KBM-7 (cell line): ENCODE data around the gene ANKRA2.

ENCODE experiments used
- DNase-seq: peaks from one replicate; pipeline ENCODE4 v3.0.0-alpha.2; 2015
- in situ Hi-C: fragments of 300-500 bp; cut with MboI; formaldehyde crosslinking; loops from 2 replicates; pipeline ENCODE4 v1.14.3; 2020; ENCODE audit warnings: low sequenced_read_pairs, low pct_unique_long_range_greater_than_20kb, mixed read lengths

ANKRA2 gene

DNA sequence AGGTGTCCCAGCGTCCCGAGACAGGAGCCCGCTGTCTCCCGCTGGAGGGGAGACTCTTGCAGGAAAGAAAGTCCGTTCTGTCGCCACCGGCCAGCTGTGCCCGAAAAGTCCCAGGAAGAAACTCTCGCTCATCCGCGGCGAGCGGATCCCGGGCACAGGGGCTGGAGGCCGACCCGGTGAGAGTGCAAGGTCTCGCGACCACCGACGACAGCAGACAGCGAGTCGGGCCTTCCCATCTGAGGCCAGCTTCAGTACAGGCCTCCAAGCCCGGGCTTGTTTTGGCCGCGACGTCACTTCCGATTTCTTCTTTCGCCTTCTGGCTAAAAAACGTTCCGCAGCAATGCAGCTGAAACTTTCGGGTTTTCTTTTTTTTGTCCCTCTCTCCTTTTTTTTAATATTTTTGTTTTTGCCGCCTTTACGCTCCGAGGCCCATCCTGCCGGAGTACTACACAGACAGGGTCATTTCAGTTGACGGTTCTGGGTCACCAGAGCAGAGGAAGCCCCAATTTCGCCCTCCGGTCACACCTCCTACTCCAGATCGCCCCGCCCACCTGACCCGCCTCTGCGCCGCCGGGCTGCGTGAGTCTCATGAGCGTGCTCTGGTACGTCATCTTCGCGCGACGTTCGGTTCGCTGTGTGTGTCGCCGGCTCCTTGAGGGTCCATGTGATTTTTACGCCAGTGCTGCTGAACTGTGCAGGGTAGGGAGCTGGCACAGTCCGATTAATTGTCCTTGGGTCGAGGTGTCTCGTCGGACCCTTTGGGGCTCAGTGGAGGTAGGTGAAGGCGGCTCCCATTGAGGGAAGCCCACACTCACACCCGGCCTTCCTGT is at the start of gene ANKRA2, which contains the start of gene UTP15:
ANKRA2 (minus strand) TSS at position 501 of the 830 bp plus-strand sequence. CDS start 2,758 bp downstream, outside the sequence.
UTP15 (plus strand) TSS at position 605 of the 830 bp plus-strand sequence. CDS start 1,602 bp downstream, outside the sequence.
- peak; percentile 97 for DNase-seq
- in situ Hi-C loops: no loop called here

DNA sequence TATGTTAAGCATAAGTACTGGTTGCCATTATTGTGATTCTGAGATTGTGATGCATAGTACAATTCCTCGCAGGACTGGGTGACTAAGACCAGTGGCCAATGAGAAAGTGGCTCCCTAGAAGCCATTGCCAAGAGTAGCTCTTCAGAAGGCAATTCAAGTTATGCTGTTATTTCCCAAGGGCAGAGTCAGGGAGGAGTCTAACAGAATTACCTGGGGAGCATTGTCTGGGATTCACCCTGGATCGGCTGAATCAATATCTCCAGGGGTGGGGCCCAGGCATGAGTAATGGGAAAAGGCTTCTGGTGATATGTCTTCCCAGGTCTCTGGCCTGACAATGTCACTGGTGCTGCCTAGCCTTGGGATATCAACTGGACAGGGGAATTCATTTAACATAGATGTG is 49.6 kb upstream of the ANKRA2 start:
- no peak for DNase-seq
- in situ Hi-C loops: no loop called here

DNA sequence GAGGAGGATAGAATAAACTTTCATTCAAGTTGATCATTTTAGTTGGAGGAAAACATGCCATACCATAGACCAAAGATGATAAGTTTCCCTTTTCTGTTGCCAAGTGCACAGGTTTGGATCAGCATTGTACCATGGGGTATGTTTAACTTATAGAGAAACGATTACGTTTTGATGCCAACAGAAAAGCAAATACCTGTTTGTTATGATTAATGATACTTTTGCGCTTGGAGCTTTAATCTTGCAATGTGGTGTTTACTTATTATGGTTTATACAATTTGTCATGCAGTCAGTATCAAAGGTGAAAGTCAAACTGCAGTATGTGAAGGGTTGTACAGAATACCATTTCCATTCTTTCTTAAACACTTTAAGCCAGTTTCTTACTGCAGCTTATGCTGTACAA is 47.4 kb upstream of the ANKRA2 start:
- no peak for DNase-seq
- in situ Hi-C loops: no loop called here

GRCh38 chr5:73607228-73607627 is 41.8 kb upstream of the ANKRA2 start:
- DNase-seq: no peak
- in situ Hi-C loops: no loop called here

GRCh38 chr5:73606206-73606753 is 40.8 kb upstream of the ANKRA2 start:
- in situ Hi-C loops: no loop called here
- no peak for DNase-seq

GRCh38 chr5:73605223-73606087 is 40.0 kb upstream of the ANKRA2 start:
- in situ Hi-C loops: no loop called here
- no peak for DNase-seq

DNA sequence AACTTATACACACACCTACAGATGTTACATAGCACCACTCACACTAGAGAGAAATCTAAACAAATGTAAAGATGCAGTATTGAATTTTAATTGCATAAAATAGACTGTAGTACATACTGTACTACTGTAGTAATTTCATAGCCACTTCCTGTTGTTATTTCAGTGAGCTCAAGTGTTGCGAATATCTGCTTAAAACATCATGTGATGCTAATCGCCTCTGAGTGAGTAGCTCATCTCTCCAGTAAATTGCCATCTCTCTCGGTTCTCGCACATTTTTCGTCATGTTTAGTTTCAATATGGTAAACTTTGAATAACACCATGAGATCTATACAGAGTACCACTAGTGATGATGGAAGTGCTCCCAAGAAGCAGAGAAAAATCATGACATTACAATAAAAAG is 38.6 kb upstream of the ANKRA2 start:
- in situ Hi-C loops: no loop called here
- DNase-seq: no peak

GRCh38 chr5:73599380-73599779 is 33.9 kb upstream of the ANKRA2 start:
- in situ Hi-C loops: loop anchor here (25.0 kb wide), 1 partner anchor 188 kb away; no protein-coding TSS in a partner anchor

DNA sequence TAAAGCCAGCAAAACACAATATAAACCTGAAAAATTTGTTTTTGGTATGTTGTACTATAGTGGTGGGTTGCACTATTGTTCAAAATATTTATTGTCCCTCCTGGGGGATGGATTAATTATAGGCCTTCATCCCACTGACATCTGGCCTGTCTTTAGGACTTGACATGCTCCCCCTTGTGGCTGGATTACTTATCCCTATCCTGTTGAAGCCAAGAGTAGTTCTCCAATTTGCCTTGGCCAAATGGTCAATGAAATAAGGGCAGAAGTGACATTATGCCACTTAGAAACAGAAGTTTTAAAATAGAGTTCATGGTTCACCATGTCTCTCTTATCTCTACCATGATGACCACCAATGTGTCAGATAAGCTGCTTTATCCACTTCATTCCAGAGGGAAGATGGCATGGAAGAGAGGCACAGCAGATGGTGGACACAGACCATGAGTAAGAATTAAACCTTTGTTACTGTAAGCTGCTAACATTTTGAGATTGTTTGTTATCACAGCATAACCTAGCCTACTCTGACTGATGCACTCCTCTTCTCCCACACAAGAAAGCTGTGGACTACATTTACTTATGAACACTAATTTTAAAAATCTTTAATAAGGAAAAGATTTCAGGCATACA is 31.4 kb upstream of the ANKRA2 start:
- in situ Hi-C loops: loop anchor here (25.0 kb wide), 1 partner anchor 190 kb away; no protein-coding TSS in a partner anchor
- peak; percentile 40 for DNase-seq

More at GRCh38 chr5:73599380-73599779, 33.9 kb upstream of the ANKRA2 start:
- DNase-seq: no peak

GRCh38 chr5:73592551-73592950 is 27.1 kb upstream of the ANKRA2 start:
- DNase-seq: no peak
- in situ Hi-C loops: loop anchor here (25.0 kb wide), 1 partner anchor 195 kb away; no protein-coding TSS in a partner anchor

DNA sequence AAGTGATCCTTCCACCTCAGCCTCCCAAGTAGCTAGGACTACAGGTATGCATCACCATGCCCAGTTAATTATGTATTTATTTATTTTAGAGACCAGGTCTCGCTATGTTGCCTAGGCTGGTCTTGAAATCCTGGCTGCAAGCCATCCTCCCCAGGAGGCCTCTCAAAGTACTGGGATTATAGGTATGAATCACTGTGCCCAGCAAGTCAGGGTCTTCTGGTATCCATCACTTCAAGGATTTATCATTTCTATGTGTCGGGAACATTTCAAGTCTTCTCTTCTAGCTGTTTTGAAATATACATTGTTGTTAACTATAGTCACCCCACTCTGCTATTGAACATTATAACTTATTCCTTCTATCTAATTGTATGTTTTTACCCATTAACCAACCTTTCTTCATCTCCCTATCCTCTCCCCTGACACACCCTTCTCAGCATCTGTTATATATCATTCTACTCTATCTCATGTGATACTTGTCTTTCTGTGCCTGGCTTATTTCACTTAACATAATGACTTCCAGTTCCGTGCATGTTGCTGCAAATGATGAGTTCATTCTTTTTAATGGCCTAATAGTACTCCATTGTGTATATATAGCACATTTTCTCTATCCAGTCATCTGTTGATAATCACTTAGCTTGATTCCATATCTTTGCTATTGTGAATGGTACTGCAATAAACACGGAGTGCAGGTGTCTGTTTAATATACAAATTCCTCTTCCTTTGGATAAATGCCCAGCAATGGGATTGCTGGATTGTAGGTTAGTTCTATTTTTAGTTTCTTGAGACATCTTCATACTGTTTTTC is 26.5 kb upstream of the ANKRA2 start:
- in situ Hi-C loops: loop anchor here (25.0 kb wide), 1 partner anchor 195 kb away; no protein-coding TSS in a partner anchor

DNA sequence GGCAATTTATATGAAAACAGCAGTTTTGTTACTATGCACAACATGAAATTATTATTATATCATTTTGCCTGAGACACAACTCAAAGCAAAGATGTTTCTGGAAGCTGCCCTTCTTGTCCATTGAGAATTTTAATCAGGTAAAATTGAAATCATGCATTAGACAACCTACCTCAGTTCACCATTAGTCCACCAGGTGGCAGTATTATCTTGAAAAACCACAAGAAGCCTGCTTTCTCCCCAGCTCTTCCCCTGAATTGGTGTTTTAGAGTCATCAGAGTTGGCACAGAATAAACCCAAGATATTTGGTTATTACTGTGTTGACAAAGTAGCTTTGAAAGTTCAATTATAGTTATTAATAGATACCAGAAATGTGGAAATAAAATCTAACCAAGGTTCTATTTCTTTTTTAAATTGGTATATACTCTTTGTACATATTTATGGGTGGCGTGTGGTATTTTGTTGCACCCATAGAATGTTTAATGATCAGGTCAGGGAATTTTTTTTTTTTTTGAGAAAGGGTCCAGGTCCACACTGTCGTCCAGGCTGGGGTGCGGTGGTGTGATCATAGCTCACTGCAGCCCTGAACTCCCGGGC is 25.8 kb upstream of the ANKRA2 start:
- in situ Hi-C loops: loop anchor here (25.0 kb wide), 1 partner anchor 196 kb away; no protein-coding TSS in a partner anchor
- DNase-seq: peak; percentile 88

More for the DNA sequence above, 26.5 kb upstream of the ANKRA2 start:
- no peak for DNase-seq

- DNase-seq: no peak
- in situ Hi-C loops: loop anchor here (25.0 kb wide), 1 partner anchor 199 kb away; no protein-coding TSS in a partner anchor
Measured at GRCh38 chr5:73587923-73588322, 22.5 kb upstream of the ANKRA2 start.

- no peak for DNase-seq
- in situ Hi-C loops: loop anchor here (25.0 kb wide), 1 partner anchor 205 kb away; no protein-coding TSS in a partner anchor
Measured at GRCh38 chr5:73582285-73583145, 17.1 kb upstream of the ANKRA2 start.

DNA sequence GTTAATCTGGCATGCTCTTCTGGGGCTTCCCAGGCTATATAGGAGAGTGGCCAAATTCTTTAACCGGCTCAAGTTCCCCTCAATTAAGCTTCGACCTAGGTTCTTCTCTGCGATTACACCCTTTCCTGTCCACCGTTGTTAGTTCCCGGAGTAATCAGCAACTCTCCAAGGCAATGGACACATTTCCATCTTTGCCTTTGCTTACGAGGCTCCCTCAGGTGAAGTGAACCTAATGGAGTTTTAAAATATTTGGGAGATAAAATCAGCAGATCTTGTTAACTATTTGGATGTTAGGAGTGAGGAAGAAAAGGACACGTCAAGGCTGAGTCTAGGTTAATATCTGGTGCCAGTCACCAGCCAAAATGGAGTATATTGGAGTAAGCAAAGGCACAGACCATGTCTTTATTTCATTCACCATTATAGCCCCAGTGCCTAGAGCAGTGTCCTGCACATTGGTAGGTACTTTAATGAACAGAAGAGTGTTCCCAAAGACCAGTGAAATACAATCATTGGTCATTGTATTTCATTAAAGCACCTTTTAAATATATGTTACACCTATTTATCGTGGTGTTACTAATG is 619 bp upstream of the ANKRA2 start:
- in situ Hi-C loops: no loop called here
- peak; percentile 16 for DNase-seq

DNA sequence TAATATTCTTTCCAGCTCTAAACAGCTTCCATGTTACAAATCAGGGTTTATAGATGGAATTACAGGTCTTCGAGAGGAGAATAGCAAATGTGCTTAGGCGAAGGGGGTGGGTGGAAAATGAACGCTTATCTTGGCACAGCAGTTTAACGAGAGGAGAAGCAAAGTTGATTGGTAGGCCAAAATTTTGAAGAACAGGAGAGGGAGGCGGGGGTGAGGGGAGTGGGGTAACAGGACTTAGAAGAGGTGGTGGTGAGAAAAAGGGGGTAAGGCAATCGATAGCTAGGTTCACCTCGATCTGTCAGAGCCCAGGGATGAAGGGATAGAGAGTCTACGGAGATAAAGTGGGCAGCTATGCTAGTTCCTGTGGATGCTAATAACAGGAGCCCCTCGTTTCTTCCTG is 764 bp downstream of the ANKRA2 start:
- DNase-seq: peak; percentile 41
- in situ Hi-C loops: no loop called here
